Smooth muscle cell (in vitro differentiated cells): ENCODE measurements around the gene DNAJC7. TPM values are rescaled to one million over a fixed set of nuclear protein-coding genes. Genes with fewer than 3 reads are reported as not detected.

Experiments used
- DNase-seq: peaks from one replicate; lab custom pipeline; 2025; ENCODE audit not compliant: unreplicated experiment; lab: John Stamatoyannopoulos, UW
- H2AFZ ChIP-seq: fragments of 200-600 bp; sonication (generic); 2 replicates; pipeline ENCODE4 v1.6.0; 2016; ENCODE audit warnings: antibody characterized with exemption, low read depth, mild to moderate bottlenecking
- H3F3A ChIP-seq: fragments of 200-600 bp; sonication (generic); 2 replicates; pipeline ENCODE4 v1.6.0; 2017; ENCODE audit warnings: antibody characterized with exemption, low read depth
- H3K27ac ChIP-seq: fragments of 200-600 bp; sonication (generic); 2 replicates; pipeline ENCODE4 v1.5.1; 2016; ENCODE audit warnings: low read depth, mild to moderate bottlenecking
- H3K27me3 ChIP-seq: fragments of 200-600 bp; sonication (generic); 2 replicates; pipeline ENCODE4 v1.6.1; 2016; ENCODE audit warnings: low read depth, mild to moderate bottlenecking
- H3K36me3 ChIP-seq: fragments of 200-600 bp; sonication (generic); 2 replicates; pipeline ENCODE4 v1.5.1; 2016; ENCODE audit warnings: low read depth
- H3K4me1 ChIP-seq: fragments of 200-600 bp; sonication (generic); 2 replicates; pipeline ENCODE4 v1.5.1; 2016; ENCODE audit warnings: low read depth
- H3K4me2 ChIP-seq: fragments of 200-600 bp; sonication (generic); 2 replicates; pipeline ENCODE4 v1.6.0; 2016; ENCODE audit warnings: mild to moderate bottlenecking
- H3K4me3 ChIP-seq: fragments of 200-600 bp; sonication (generic); 2 replicates; pipeline ENCODE4 v1.5.1; 2016; ENCODE audit warnings: mild to moderate bottlenecking
- H3K79me2 ChIP-seq: fragments of 200-600 bp; sonication (generic); 2 replicates; pipeline ENCODE4 v1.6.0; 2016; ENCODE audit warnings: low read depth, mild to moderate bottlenecking
- H3K9ac ChIP-seq: fragments of 200-600 bp; sonication (generic); 2 replicates; pipeline ENCODE4 v1.6.0; 2016; ENCODE audit warnings: low read depth
- H3K9me3 ChIP-seq: fragments of 200-600 bp; sonication (generic); replicated peaks from 2 replicates; pipeline ENCODE4 v1.5.1; 2016; ENCODE audit warnings: low read depth
- H4K20me1 ChIP-seq: fragments of 200-600 bp; sonication (generic); 2 replicates; pipeline ENCODE4 v1.6.0; 2016; ENCODE audit warnings: low read depth
- CTCF ChIP-seq: fragments of 200-600 bp; sonication (generic); IDR thresholded peaks from 2 replicates; pipeline ENCODE4 v1.5.1; 2017; ENCODE audit warnings: borderline replicate concordance, mild to moderate bottlenecking, antibody characterized with exemption; ENCODE audit not compliant: insufficient read depth, poor library complexity, severe bottlenecking
- WGBS: methylation state at CpG from one replicate; pipeline ENCODE4 v1.1.7; 2016; ENCODE audit warnings: low lambda C conversion rate; 5-methylcytosine and 5-hydroxymethylcytosine counted together
- polyA plus RNA-seq: library from polyadenylated mRNA; unstranded; fragments of >200 nt; fragmentation: Nextera tagmentation; extraction: Ambion mirVana; gene quantifications from 2 replicates; pipeline ENCODE4 v1.2.1, GENCODE V29; 2016
- total RNA-seq: library from RNA; depleted of rRNA; stranded (reverse); fragments of >200 nt; gene quantifications from 2 replicates; pipeline ENCODE4 v1.2.3, GENCODE V29; 2014

Gene DNAJC7
- total and polyA plus RNA-seq, 2 experiments from 2014 or later: 44.5 to 44.7 TPM

GRCh38 chr17:42056635-42057034 lies 39.4 kb upstream of the DNAJC7 start:
- WGBS: 78% methylated on average over 3 of the region's 3 CpGs
- TF ChIP-seq CTCF: no peak
- DNase-seq: no peak
- no peak overlapping the region for H2AFZ ChIP-seq
- H3K36me3 ChIP-seq: no peaks in the 10 kb centered on the region
- H3K79me2 ChIP-seq: no peaks in the 10 kb centered on the region
- H4K20me1 ChIP-seq: no peaks in the 10 kb centered on the region
- H3K27me3 ChIP-seq: peaks cover 7% of the 10 kb centered on the region
- no peak overlapping the region for H3K4me3 ChIP-seq
- H3K4me1 ChIP-seq: peaks cover 8% of the 10 kb centered on the region
- H3K27ac ChIP-seq: no peak overlapping the region
- H3F3A ChIP-seq: no peaks in the 10 kb centered on the region
- no peak overlapping the region for H3K9ac ChIP-seq
- no peak overlapping the region for H3K4me2 ChIP-seq
- H3K9me3 ChIP-seq: no peaks in the 10 kb centered on the region

GRCh38 chr17:42055496-42055895 lies 38.3 kb upstream of the DNAJC7 start:
- Histone ChIP-seq H3K27me3 (peaks cover 7% of the 10 kb centered on the region), H3K79me2 (no peaks in the 10 kb centered on the region), H3K27ac (no peak overlapping the region), H3K9me3 (no peaks in the 10 kb centered on the region), H3K9ac (no peak overlapping the region), H3K4me3 (no peak overlapping the region), H3K4me1 (peaks cover 8% of the 10 kb centered on the region), H4K20me1 (no peaks in the 10 kb centered on the region), H3F3A (no peaks in the 10 kb centered on the region), H3K4me2 (no peak overlapping the region), H3K36me3 (no peaks in the 10 kb centered on the region), H2AFZ (no peak overlapping the region)
- WGBS: 23% methylated on average over 6 of the region's 6 CpGs
- no peak for DNase-seq
- TF ChIP-seq CTCF: no peak

GRCh38 chr17:42055027-42055426 lies 37.8 kb upstream of the DNAJC7 start:
- no peak overlapping the region for H3K9ac ChIP-seq
- H2AFZ ChIP-seq: no peak overlapping the region
- no peaks in the 10 kb centered on the region for H3K36me3 ChIP-seq
- H4K20me1 ChIP-seq: no peaks in the 10 kb centered on the region
- H3F3A ChIP-seq: no peaks in the 10 kb centered on the region
- no peaks in the 10 kb centered on the region for H3K9me3 ChIP-seq
- H3K4me1 ChIP-seq: peaks cover 10% of the 10 kb centered on the region
- H3K27me3 ChIP-seq: peaks cover 7% of the 10 kb centered on the region
- no peak overlapping the region for H3K4me2 ChIP-seq
- 37% methylated on average over 3 of the region's 3 CpGs for WGBS
- H3K4me3 ChIP-seq: no peak overlapping the region
- no peak overlapping the region for H3K27ac ChIP-seq
- no peak for DNase-seq
- H3K79me2 ChIP-seq: no peaks in the 10 kb centered on the region
- no peak for TF ChIP-seq CTCF

- 60% methylated on average over 11 of the region's 12 CpGs for WGBS
- Histone ChIP-seq H3K9ac (no peak overlapping the region), H3K4me3 (no peak overlapping the region), H2AFZ (no peak overlapping the region), H3K27ac (no peak overlapping the region), H4K20me1 (no peaks in the 10 kb centered on the region), H3K9me3 (no peaks in the 10 kb centered on the region), H3K36me3 (no peaks in the 10 kb centered on the region), H3K27me3 (peaks cover 7% of the 10 kb centered on the region), H3K4me2 (no peak overlapping the region), H3K4me1 (peaks cover 16% of the 10 kb centered on the region), H3F3A (no peaks in the 10 kb centered on the region), H3K79me2 (no peaks in the 10 kb centered on the region)
- DNase-seq: no peak
- TF ChIP-seq CTCF: no peak
These were observed 36.7 kb upstream of the DNAJC7 start for GRCh38 chr17:42053731-42054500.
